Measurements from ENCODE around the gene COA8.

COA8 gene

GRCh38 chr14:103623883-103624482, 61.2 kb downstream of the COA8 start:
- no peak for DNase-seq (ENCODE audit: low read depth in 2 of 2)

DNA sequence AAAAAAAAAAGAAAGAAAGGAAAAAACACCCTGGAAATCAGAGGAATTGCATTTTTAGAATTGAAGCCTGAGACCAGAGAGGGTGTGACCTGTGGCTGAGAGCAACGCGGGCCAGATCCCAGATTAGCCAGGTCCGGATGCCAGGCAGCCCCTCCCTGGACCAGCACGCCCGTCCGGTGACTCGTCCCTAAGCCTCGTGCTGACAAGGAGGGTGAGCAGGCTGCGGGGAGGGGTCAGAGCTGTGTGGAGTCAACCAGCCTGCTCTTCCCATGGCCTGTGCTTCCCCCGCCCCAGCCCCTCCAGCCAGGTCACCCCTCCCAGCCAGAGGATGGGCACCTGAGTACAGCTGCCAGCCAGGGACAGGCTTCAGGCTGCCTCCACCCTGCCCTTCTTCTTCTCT, 62.1 kb downstream of the COA8 start:
- no peak for DNase-seq (ENCODE audit: low read depth in 2 of 2)

- no peak for DNase-seq (ENCODE audit: low read depth in 2 of 2)
Measured at GRCh38 chr14:103625356-103626095, 62.8 kb downstream of the COA8 start.

DNA sequence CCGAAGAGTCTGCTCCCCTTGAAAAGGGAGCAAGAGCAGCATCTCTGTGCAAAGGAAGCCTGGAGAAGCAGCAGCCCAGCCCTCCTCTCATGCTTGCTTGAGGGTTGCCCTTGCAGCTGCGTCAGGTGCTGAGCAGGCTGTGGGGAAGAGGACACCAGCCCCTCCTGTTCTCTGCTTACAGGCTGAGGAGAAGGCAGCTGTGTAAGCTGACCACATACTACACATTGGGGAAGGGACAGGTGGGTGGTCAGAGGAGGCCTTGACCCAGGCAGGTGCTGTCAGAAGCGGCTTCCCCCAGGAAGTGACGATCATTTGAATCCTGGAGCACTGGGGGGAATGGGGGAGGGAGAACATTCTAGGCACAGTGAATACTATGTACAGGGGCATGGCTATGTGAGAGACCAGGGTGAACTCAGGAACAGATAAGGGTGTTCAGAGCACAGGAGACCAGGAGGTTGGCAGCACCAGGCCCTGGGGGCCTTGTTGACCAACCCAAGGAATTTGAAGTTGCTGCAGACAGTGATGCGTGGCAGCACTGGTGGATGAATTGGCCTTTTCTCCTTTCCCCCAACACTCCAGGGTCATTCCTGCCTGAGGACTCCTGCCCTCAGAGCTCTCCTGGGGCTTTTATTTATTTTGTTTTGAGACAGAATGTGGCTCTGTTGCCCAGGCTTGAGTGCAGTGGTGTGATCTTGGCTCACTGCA, 63.5 kb downstream of the COA8 start:
- DNase-seq (ENCODE audit: low read depth in 2 of 2), result no peak

DNA sequence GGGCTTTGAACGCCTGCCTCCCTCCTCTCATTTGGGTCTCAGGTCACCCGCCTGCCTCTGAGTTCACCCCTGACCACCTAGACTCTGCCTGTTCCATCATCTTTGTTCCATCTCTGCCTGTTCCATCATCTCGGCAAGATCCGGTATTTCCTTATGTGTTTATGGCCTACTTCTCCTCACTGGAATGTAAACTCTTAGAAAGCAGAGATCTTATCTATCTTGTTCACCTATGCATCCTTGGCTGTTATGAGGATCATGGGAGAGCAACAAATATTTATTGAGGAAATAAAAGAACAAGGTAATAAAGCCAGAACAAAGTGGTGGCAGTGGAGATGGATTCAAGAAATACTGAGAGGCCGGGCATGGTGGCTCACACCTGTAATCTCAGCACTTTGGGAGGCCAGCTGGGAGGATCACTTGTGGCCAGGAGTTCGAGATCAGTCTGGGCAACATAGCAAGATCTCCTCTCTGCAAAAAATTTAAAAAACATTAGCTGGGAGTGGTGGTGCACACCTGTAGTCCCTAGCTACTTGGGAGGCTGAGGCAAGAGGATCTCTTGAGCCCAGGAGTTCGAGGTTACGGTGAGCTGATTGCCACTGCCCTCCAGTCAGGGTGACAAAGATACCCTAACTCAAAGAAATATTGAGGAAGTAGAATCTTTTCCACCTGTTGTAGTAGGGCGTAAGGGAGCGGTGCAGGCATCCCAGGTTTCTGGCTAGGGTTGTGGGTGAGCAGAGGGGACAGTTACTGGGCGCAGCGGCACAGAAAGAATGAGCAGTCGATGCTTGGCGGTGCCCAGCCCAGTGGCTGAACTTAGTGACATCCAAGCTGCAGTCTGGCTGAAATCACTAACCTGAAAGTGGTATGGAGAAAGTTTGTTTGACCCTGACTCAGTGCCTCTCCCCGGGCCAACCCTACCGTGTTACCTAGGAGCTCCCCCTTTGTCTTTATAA, 64.6 kb downstream of the COA8 start:
- DNase-seq (ENCODE audit: low read depth in 2 of 2), result no peak

DNA sequence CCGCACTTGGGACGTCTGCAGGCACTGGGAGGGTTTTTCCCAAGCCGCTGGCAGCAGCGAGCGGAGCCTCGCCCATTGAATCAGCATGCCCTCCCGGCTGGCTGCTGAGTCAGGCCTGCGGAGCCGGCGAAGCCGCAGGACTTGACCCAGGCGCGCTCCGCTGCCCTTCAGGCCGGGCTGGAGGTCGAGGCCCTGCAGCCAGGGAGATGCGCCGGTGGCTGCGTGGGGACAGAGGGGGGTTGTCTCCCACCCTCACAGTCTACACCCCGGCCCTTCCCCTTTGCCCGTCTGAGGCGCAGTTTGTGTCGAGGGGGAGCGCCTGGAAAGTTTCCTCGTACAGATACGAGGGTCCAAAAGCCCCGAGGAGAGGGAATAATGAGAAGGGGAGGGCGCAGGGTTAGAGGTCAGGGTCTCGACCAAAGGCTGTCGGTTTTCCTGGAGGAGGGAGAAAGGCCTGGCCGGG, 65.5 kb downstream of the COA8 start:
- no peak for DNase-seq (ENCODE audit: low read depth in 2 of 2)

DNA sequence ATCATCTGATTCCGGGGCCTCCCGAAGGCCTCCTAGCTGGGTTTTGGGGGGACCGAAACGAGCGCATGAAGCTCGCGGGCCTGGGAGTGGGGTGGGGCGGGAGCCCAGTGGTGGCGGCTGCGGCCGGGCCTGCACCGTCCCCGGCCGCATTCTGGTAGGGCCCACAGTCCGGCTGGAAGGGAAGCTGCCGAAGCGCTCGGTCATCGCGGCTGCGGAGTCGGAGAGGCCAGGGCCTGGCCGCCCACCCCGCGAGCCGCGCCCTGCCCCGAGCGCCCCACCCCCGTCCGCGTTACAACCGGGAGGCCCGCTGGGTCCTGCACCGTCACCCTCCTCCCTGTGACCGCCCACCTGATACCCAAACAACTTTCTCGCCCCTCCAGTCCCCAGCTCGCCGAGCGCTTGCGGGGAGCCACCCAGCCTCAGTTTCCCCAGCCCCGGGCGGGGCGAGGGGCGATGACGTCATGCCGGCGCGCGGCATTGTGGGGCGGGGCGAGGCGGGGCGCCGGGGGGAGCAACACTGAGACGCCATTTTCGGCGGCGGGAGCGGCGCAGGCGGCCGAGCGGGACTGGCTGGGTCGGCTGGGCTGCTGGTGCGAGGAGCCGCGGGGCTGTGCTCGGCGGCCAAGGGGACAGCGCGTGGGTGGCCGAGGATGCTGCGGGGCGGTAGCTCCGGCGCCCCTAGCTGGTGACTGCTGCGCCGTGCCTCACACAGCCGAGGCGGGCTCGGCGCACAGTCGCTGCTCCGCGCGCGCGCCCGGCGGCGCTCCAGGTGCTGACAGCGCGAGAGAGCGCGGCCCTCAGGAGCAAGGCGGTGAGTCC, 66.1 kb downstream of the COA8 start, which contains the start of gene KLC1:
KLC1 (plus strand) TSS at position 528 of the 819 bp plus-strand sequence. CDS start 25,354 bp downstream, outside the sequence.
- DNase-seq (ENCODE audit: low read depth in 2 of 2), result peak; percentile 33

- no peak for DNase-seq (ENCODE audit: low read depth in 2 of 2)
Measured at GRCh38 chr14:103629503-103630121, 66.9 kb downstream of the COA8 start.

GRCh38 chr14:103630364-103631108, 67.8 kb downstream of the COA8 start:
- DNase-seq (ENCODE audit: low read depth in 2 of 2), result no peak

GRCh38 chr14:103633391-103633790, 70.6 kb downstream of the COA8 start:
- DNase-seq (ENCODE audit: low read depth in 2 of 2), result no peak

- DNase-seq (ENCODE audit: low read depth in 2 of 2), result no peak
Measured at GRCh38 chr14:103634156-103634555, 71.4 kb downstream of the COA8 start.

- no peak for DNase-seq (ENCODE audit: low read depth in 2 of 2)
Measured at GRCh38 chr14:103638594-103638993, 75.8 kb downstream of the COA8 start.

Data from fibroblast of skin of left quadriceps (primary cell).